CD8-positive, alpha-beta memory T cell (primary cell): Measurements from ENCODE around the gene TMEM59. TPM values are rescaled to one million over a fixed set of nuclear protein-coding genes. Genes with fewer than 3 reads are reported as not detected.

Source experiments
- CTCF ChIA-PET: fragments of 350-600 bp; sonication (Branson Sonifier 250); formaldehyde crosslinking; loops from one replicate; lab custom pipeline; 2021; ENCODE audit warnings: antibody characterized with exemption; lab: Charles Lee
- POLR2A ChIA-PET: fragments of 350-600 bp; sonication (Branson Sonifier 250); formaldehyde crosslinking; loops from one replicate; lab custom pipeline; 2021; ENCODE audit warnings: antibody characterized with exemption; lab: Charles Lee
- DNase-seq, 5 donors: peaks; one replicate each; pipeline versions ENCODE4 v3.0.0 to v3.0.0-alpha.2; 2020 to 2022; ENCODE audit warnings: mixed read lengths in 1 of 5
- H3K27ac ChIP-seq: one replicate; pipeline ENCODE4 v1.7.0; 2013; ENCODE audit warnings: low read depth, mild to moderate bottlenecking, low read length, moderate library complexity
- H3K27me3 ChIP-seq: 2 replicates; pipeline ENCODE4 v1.7.0; 2013; ENCODE audit warnings: low read length, mild to moderate bottlenecking; ENCODE audit not compliant: insufficient read depth, poor library complexity, severe bottlenecking
- H3K36me3 ChIP-seq: 2 replicates; pipeline ENCODE4 v1.7.0; 2013; ENCODE audit warnings: mild to moderate bottlenecking, low read length, moderate library complexity; ENCODE audit not compliant: insufficient read depth
- H3K4me1 ChIP-seq: 2 replicates; pipeline ENCODE4 v1.7.0; 2013; ENCODE audit warnings: mild to moderate bottlenecking, low read length, moderate library complexity; ENCODE audit not compliant: insufficient read depth
- H3K4me3 ChIP-seq: 2 replicates; pipeline ENCODE4 v1.7.0; 2013; ENCODE audit warnings: mild to moderate bottlenecking, low read length
- H3K9me3 ChIP-seq: 2 replicates; pipeline ENCODE4 v1.7.0; 2013; ENCODE audit warnings: mild to moderate bottlenecking, low read length
- H3K27ac Mint-ChIP-seq, 8 donors: one replicate each; pipeline ENCODE4 v1.8.0; 2020 to 2021; ENCODE audit warnings: mixed read lengths in 8 of 8, mild to moderate bottlenecking in 6 of 8, inconsistent platforms in 3 of 8, moderate library complexity in 3 of 8
- H3K27me3 Mint-ChIP-seq, 2 donors: one replicate each; pipeline ENCODE4 v1.8.0; 2020 to 2021; ENCODE audit warnings: mixed read lengths in 2 of 2, mild to moderate bottlenecking in 1 of 2, moderate library complexity in 1 of 2
- H3K36me3 Mint-ChIP-seq, 3 donors: one replicate each; pipeline ENCODE4 v1.8.0; 2020 to 2021; ENCODE audit warnings: mixed read lengths in 3 of 3, inconsistent platforms in 1 of 3, mild to moderate bottlenecking in 1 of 3
- H3K4me1 Mint-ChIP-seq, 3 donors: one replicate each; pipeline ENCODE4 v1.8.0; 2020 to 2021; ENCODE audit warnings: mixed read lengths in 3 of 3, inconsistent platforms in 1 of 3, mild to moderate bottlenecking in 1 of 3
- H3K4me3 Mint-ChIP-seq, 7 donors: one replicate each; pipeline ENCODE4 v1.8.0; 2020 to 2021; ENCODE audit warnings: mixed read lengths in 7 of 7, mild to moderate bottlenecking in 6 of 7, moderate library complexity in 4 of 7, inconsistent platforms in 2 of 7
- H3K9me3 Mint-ChIP-seq, 5 donors: one replicate each; pipeline ENCODE4 v1.8.0; 2020 to 2022; ENCODE audit warnings: mixed read lengths in 5 of 5, mild to moderate bottlenecking in 3 of 5, moderate library complexity in 2 of 5, inconsistent platforms in 1 of 5
- polyA plus RNA-seq: library from polyadenylated mRNA; unstranded; fragments of 300-500 nt; fragmentation: Illumina TruSeq; gene quantifications from one replicate; pipeline ENCODE4 v1.2.3, GENCODE V29; 2021
- total RNA-seq, 2 experiments: library from RNA; stranded (reverse); gene quantifications; one replicate each; pipeline ENCODE4 v1.2.3, GENCODE V29; 2021

TMEM59 gene
- total and polyA plus RNA-seq, 3 experiments from 2014 or later: 140 to 580 (median 149) TPM

DNA sequence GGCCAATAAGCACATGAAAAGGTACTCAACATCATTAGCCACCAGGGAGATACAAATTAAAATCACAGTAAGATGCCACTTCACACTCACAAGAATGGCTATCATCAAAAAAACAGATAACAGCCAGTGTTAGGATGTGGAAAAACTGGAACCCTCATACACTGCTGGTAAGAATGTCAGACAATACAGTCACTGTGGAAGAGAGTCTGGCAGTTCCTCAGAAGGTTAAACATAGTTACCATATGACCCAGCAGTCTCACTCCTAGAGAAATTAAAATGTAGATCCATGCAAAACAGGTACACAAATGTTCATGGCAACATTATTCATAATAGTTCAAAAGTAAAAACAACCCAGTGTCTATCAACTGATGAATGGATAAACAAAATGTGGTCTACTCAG lies 68.3 kb downstream of the TMEM59 start:
- H3K27ac Mint-ChIP-seq: no peak overlapping the region
- no peaks in the 10 kb centered on the region for H3K9me3 Mint-ChIP-seq
- POLR2A ChIA-PET: no interaction called here
- no peak for DNase-seq
- Histone ChIP-seq H3K9me3 (no peaks in the 10 kb centered on the region), H3K4me1 (no peaks in the 10 kb centered on the region), H3K36me3 (no peaks in the 10 kb centered on the region), H3K4me3 (no peak overlapping the region), H3K27me3 (no peaks in the 10 kb centered on the region), H3K27ac (no peak overlapping the region)
- CTCF ChIA-PET: no interaction called here
- H3K4me3 Mint-ChIP-seq: no peak overlapping the region
- no peaks in the 10 kb centered on the region for H3K36me3 Mint-ChIP-seq
- H3K27me3 Mint-ChIP-seq: peaks cover 1 to 6% of the 10 kb centered on the region in 2 donors
- H3K4me1 Mint-ChIP-seq: peaks cover 0 to 18% (median 0%) of the 10 kb centered on the region in 3 donors

DNA sequence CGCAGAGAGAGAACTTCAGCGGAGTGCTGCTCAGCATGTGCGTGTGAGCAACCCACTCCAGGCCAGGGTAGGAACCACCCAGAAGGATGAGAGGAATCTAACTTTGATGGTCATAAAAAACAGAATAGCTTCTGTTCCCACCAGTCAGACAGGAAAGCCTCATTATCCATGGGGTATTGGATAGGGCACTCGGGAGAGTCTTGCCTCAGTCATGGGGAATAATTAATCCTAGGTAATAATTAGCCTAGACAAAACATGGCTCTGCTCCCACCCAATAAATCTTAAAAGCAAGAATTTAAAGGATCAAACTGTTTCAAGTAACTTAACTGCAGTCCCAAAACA lies 70.3 kb downstream of the TMEM59 start:
- H3K27ac Mint-ChIP-seq: no peak overlapping the region
- H3K27ac ChIP-seq: no peak overlapping the region
- H3K36me3 Mint-ChIP-seq: no peaks in the 10 kb centered on the region
- DNase-seq: no peak
- no peaks in the 10 kb centered on the region for H3K9me3 ChIP-seq
- H3K9me3 Mint-ChIP-seq: no peaks in the 10 kb centered on the region
- ChIA-PET POLR2A (no interaction called here), CTCF (no interaction called here)
- H3K4me1 ChIP-seq: no peaks in the 10 kb centered on the region
- H3K4me1 Mint-ChIP-seq: peaks cover 0 to 14% (median 0%) of the 10 kb centered on the region in 3 donors
- no peaks in the 10 kb centered on the region for H3K27me3 ChIP-seq
- H3K4me3 Mint-ChIP-seq: no peak overlapping the region
- no peak overlapping the region for H3K4me3 ChIP-seq
- H3K27me3 Mint-ChIP-seq: peaks cover 1 to 10% of the 10 kb centered on the region in 2 donors
- H3K36me3 ChIP-seq: no peaks in the 10 kb centered on the region

DNA sequence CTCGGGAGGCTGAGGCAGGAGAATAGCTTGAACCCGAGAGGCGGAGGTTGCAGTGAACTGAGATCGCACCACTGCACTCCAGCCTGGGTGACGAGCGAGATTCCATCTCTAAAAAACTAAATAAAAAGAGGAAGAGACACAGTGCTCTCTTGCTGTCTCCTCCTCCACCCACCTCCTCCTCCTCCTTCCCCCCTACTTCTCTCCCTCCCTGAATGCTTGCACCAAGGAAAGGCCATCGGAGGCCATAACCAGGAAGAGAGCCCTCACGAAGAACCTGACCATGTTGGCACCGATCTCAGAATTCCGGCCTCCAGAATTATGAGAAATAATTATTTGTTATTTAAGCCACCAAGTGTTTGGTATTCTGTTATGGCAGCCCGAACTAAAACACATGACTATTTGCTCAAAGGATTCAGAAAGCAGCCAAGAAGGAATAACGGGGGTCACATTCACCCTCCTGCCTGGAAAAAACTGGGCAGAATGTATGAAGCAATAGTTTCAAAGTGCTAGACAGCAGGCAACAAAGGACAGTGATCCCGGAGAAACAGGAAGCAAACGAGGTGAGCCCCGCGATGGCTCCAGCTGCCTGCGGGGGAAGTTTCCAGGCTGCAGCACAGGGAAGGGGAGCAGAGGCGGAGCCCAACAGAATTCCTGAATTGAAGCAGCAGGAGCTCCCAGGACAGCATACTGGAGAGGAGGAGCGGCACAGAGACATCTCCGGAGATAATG lies 70.8 kb downstream of the TMEM59 start:
- no peaks in the 10 kb centered on the region for H3K36me3 Mint-ChIP-seq
- H3K9me3 Mint-ChIP-seq: no peaks in the 10 kb centered on the region
- no peak overlapping the region for H3K4me3 ChIP-seq
- H3K4me3 Mint-ChIP-seq: no peak overlapping the region
- peaks cover 1 to 10% of the 10 kb centered on the region in 2 donors for H3K27me3 Mint-ChIP-seq
- no peak overlapping the region for H3K27ac ChIP-seq
- CTCF ChIA-PET: no interaction called here
- H3K9me3 ChIP-seq: no peaks in the 10 kb centered on the region
- H3K36me3 ChIP-seq: no peaks in the 10 kb centered on the region
- H3K27ac Mint-ChIP-seq: no peak overlapping the region
- peaks cover 0 to 13% (median 0%) of the 10 kb centered on the region in 3 donors for H3K4me1 Mint-ChIP-seq
- no peak for DNase-seq
- POLR2A ChIA-PET: no interaction called here
- no peaks in the 10 kb centered on the region for H3K27me3 ChIP-seq
- no peaks in the 10 kb centered on the region for H3K4me1 ChIP-seq

GRCh38 chr1:53981220-53981619 lies 71.8 kb downstream of the TMEM59 start:
- Mint-ChIP-seq H3K36me3 (no peaks in the 10 kb centered on the region), H3K27me3 (peaks cover 1 to 10% of the 10 kb centered on the region in 2 donors), H3K27ac (no peak overlapping the region), H3K4me3 (no peak overlapping the region), H3K4me1 (peaks cover 0 to 6% (median 0%) of the 10 kb centered on the region in 3 donors), H3K9me3 (no peaks in the 10 kb centered on the region)
- no peaks in the 10 kb centered on the region for H3K36me3 ChIP-seq
- no peak overlapping the region for H3K27ac ChIP-seq
- no peak for DNase-seq
- CTCF ChIA-PET: no interaction called here
- no peaks in the 10 kb centered on the region for H3K27me3 ChIP-seq
- no peak overlapping the region for H3K4me3 ChIP-seq
- POLR2A ChIA-PET: no interaction called here
- no peaks in the 10 kb centered on the region for H3K9me3 ChIP-seq
- H3K4me1 ChIP-seq: no peaks in the 10 kb centered on the region

DNA sequence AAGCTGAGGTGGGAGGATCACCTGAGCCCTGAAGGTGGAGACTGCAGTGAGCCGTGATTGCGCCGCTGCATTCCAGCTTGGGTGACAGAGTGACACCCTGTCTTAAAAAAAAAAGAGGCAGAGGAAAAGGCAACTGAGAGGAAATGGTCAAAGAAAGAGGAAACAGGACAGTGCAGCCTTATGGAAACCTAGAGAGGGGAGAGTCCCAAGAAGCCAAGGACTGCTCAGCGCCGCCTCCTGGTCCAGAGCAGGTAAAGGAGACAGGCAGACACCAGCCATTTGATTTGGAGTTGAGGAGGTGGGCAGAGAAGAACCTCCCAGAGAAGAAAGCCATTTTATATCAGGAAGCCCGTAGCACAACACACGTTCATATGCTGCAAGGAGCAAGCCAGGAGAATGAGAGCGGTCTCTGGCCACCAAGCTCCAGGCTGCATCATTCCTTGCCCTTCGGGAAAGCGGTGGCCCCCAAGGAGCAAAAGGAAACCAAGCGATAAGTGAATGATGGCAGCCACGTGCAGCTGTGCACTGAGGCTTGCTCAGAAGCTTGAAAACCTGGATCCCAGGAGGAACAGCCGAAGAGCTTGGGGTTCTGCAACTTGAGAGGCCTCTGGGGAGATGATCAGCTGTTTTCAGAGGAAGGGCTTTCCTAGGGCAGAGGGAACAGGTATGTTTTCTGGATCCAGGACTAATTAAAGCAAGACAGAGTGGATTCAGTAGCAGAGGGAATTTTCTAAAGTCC lies 73.1 kb downstream of the TMEM59 start:
- CTCF ChIA-PET: no interaction called here
- H3K36me3 ChIP-seq: no peaks in the 10 kb centered on the region
- no peak overlapping the region for H3K4me3 Mint-ChIP-seq
- DNase-seq: no peak
- H3K4me3 ChIP-seq: no peak overlapping the region
- peaks cover 2 to 10% of the 10 kb centered on the region in 2 donors for H3K27me3 Mint-ChIP-seq
- peaks cover 0 to 2% (median 0%) of the 10 kb centered on the region in 3 donors for H3K36me3 Mint-ChIP-seq
- POLR2A ChIA-PET: no interaction called here
- no peaks in the 10 kb centered on the region for H3K9me3 Mint-ChIP-seq
- no peaks in the 10 kb centered on the region for H3K27me3 ChIP-seq
- no peaks in the 10 kb centered on the region for H3K4me1 ChIP-seq
- H3K4me1 Mint-ChIP-seq: no peaks in the 10 kb centered on the region
- H3K9me3 ChIP-seq: no peaks in the 10 kb centered on the region
- peak overlapping the region in 1 of 8 donors; percentile 73 for H3K27ac Mint-ChIP-seq
- H3K27ac ChIP-seq: no peak overlapping the region

Other genes with a start within 250 kb of the TMEM59 start
- 10 to 100 TPM; 38.8 to 40.3 TPM for gene NDC1, start 214.9 kb downstream of the TMEM59 start, total RNA-seq
- 6.4 TPM for gene NDC1, start 214.9 kb downstream of the TMEM59 start, polyA plus RNA-seq
- gene YIPF1, start 163.4 kb downstream of the TMEM59 start, total RNA-seq: 10 to 100 TPM; 17.2 to 17.4 TPM
- gene YIPF1, start 163.4 kb downstream of the TMEM59 start, polyA plus RNA-seq: 30.7 TPM
- gene DIO1, start 159.0 kb downstream of the TMEM59 start, total RNA-seq: not detected
- not detected for gene DIO1, start 159.0 kb downstream of the TMEM59 start, polyA plus RNA-seq
- 10 to 100 TPM; 57.2 to 57.8 TPM for gene IFT25, start 107.5 kb downstream of the TMEM59 start, total RNA-seq
- 59.9 TPM for gene IFT25, start 107.5 kb downstream of the TMEM59 start, polyA plus RNA-seq
- 10 to 100 TPM; 23.6 to 25.7 TPM for gene LRRC42, start 106.9 kb downstream of the TMEM59 start, total RNA-seq
- gene LRRC42, start 106.9 kb downstream of the TMEM59 start, polyA plus RNA-seq: 8.3 TPM
- not detected for gene LDLRAD1, start 35.0 kb downstream of the TMEM59 start, total RNA-seq
- not detected for gene LDLRAD1, start 35.0 kb downstream of the TMEM59 start, polyA plus RNA-seq
- 10 to 100 TPM; 10.9 to 11.4 TPM for gene TCEANC2, start 404 bp upstream of the TMEM59 start, total RNA-seq
- 6.1 TPM for gene TCEANC2, start 404 bp upstream of the TMEM59 start, polyA plus RNA-seq
- not detected for gene CDCP2, start 99.8 kb upstream of the TMEM59 start, total RNA-seq
- not detected for gene CDCP2, start 99.8 kb upstream of the TMEM59 start, polyA plus RNA-seq
- 10 to 100 TPM; 11.8 to 13.9 TPM for gene CYB5RL, start 146.8 kb upstream of the TMEM59 start, total RNA-seq
- 3.7 TPM for gene CYB5RL, start 146.8 kb upstream of the TMEM59 start, polyA plus RNA-seq
- 100 to 1,000 TPM; 226 to 229 TPM for gene MRPL37, start 147.0 kb upstream of the TMEM59 start, total RNA-seq
- 58.8 TPM for gene MRPL37, start 147.0 kb upstream of the TMEM59 start, polyA plus RNA-seq